Omental fat pad (tissue), 4 donors: ENCODE data around the gene ALDH1A3. TPM values are rescaled to one million over a fixed set of nuclear protein-coding genes. Genes with fewer than 3 reads are reported as not detected.

Experiments
- ATAC-seq: fragments of 150-250 bp; one replicate; pipeline ENCODE4 v1.9.1; 2016; ENCODE audit warnings: mild to moderate bottlenecking, moderate library complexity; ENCODE audit not compliant: low FRiP score
- DNase-seq: peaks from one replicate; pipeline ENCODE4 v3.0.0-alpha.2; 2019; ENCODE audit warnings: low spot score
- CTCF ChIP-seq, 3 donors: fragments of 450-650 bp; IDR thresholded peaks; one replicate each; pipeline ENCODE4 v1.5.1; 2016 to 2017; ENCODE audit warnings: antibody characterized with exemption in 3 of 3, mild to moderate bottlenecking in 3 of 3, moderate library complexity in 2 of 3
- total RNA-seq, 4 donors: library from RNA; depleted of rRNA; stranded (reverse); fragments of >200 nt; gene quantifications; one replicate each; pipeline ENCODE4 v1.1.0, GENCODE V29; 2016

ALDH1A3 gene
- total RNA-seq, 4 donors from 2014 or later, result 61.3 to 1,088 (median 519) TPM

- DNase-seq, result no peak
- ATAC-seq, result no peak
- TF ChIP-seq CTCF (IDR thresholded peaks at IDR 0.05), result no peak
Measured at GRCh38 chr15:100931143-100931890, 51.7 kb downstream of the ALDH1A3 start.

- TF ChIP-seq CTCF (IDR thresholded peaks at IDR 0.05), result no peak
- ATAC-seq, result no peak
- no peak for DNase-seq
Measured at GRCh38 chr15:100932676-100933348, 53.2 kb downstream of the ALDH1A3 start.

GRCh38 chr15:100934166-100934565 is 54.5 kb downstream of the ALDH1A3 start:
- no peak for TF ChIP-seq CTCF (IDR thresholded peaks at IDR 0.05)
- DNase-seq (no peak), ATAC-seq (no peak)

GRCh38 chr15:100934726-100935125 is 55.1 kb downstream of the ALDH1A3 start:
- ATAC-seq (no peak), DNase-seq (no peak)
- TF ChIP-seq CTCF (IDR thresholded peaks at IDR 0.05), result no peak

GRCh38 chr15:100937171-100937570 is 57.5 kb downstream of the ALDH1A3 start:
- ATAC-seq (no peak), DNase-seq (no peak)
- no peak for TF ChIP-seq CTCF (IDR thresholded peaks at IDR 0.05)

- TF ChIP-seq CTCF (IDR thresholded peaks at IDR 0.05), result no peak
- ATAC-seq (no peak), DNase-seq (no peak)
Measured at GRCh38 chr15:100939791-100940190, 60.2 kb downstream of the ALDH1A3 start.
